ENCODE data around the gene MSANTD2.

DNA sequence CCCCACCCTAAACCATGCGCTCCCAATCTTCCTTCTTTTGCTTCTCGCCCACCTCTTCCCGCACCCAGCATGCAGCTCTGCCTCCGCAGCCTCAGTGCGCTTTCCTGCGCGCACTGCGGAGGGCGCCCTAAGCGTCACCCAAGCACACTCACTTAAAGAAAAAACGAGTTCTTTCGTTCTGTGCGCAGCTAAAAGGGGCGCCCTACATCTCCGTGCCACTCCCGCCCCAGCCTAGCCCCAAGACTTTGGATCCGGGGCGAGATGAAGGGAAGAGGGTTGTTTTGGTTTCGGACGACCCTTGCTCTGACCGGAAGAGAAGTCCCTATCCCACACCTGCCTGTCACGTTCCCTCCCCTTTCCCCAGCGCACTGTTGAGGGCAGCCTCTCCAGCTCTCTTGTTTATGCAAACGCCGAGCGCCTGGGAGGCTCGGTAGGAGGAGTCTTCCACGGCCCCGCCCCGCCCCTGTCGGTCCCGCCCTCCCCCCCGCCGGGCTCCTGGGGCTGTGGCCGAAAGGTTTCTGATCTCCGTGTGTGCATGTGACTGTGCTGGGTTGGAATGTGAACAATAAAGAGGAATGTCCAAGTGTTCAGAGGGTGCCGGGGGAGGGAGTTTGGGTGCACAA, 53.5 kb downstream of the MSANTD2 start:
- TF ChIP-seq HOXB5 (CRISPR knock-in tag; IDR thresholded peaks at IDR 0.05) (no peak), CHD2 (IDR thresholded peaks at IDR 0.05; ENCODE audit: low read length, partially characterized antibody) (no peak), MAFK (IDR thresholded peaks at IDR 0.05; ENCODE audit: partially characterized antibody) (no peak), ZFP36 (IDR thresholded peaks at IDR 0.05; ENCODE audit: borderline replicate concordance, partially characterized antibody) (no peak), CHD4 (IDR thresholded peaks at IDR 0.05; ENCODE audit: borderline replicate concordance) (no peak), MAZ (IDR thresholded peaks at IDR 0.05; ENCODE audit: borderline replicate concordance, low read depth, low read length) (no peak)
- TF ChIP-seq, protein P1, sequence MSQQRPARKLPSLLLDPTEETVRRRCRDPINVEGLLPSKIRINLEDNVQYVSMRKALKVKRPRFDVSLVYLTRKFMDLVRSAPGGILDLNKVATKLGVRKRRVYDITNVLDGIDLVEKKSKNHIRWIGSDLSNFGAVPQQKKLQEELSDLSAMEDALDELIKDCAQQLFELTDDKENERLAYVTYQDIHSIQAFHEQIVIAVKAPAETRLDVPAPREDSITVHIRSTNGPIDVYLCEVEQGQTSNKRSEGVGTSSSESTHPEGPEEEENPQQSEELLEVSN (IDR thresholded peaks at IDR 0.05; ENCODE audit: borderline replicate concordance, low read depth): no peak
- TF ChIP-seq, protein P2, sequence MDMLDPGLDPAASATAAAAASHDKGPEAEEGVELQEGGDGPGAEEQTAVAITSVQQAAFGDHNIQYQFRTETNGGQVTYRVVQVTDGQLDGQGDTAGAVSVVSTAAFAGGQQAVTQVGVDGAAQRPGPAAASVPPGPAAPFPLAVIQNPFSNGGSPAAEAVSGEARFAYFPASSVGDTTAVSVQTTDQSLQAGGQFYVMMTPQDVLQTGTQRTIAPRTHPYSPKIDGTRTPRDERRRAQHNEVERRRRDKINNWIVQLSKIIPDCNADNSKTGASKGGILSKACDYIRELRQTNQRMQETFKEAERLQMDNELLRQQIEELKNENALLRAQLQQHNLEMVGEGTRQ (IDR thresholded peaks at IDR 0.05): no peak
- TF ChIP-seq, protein P3, sequence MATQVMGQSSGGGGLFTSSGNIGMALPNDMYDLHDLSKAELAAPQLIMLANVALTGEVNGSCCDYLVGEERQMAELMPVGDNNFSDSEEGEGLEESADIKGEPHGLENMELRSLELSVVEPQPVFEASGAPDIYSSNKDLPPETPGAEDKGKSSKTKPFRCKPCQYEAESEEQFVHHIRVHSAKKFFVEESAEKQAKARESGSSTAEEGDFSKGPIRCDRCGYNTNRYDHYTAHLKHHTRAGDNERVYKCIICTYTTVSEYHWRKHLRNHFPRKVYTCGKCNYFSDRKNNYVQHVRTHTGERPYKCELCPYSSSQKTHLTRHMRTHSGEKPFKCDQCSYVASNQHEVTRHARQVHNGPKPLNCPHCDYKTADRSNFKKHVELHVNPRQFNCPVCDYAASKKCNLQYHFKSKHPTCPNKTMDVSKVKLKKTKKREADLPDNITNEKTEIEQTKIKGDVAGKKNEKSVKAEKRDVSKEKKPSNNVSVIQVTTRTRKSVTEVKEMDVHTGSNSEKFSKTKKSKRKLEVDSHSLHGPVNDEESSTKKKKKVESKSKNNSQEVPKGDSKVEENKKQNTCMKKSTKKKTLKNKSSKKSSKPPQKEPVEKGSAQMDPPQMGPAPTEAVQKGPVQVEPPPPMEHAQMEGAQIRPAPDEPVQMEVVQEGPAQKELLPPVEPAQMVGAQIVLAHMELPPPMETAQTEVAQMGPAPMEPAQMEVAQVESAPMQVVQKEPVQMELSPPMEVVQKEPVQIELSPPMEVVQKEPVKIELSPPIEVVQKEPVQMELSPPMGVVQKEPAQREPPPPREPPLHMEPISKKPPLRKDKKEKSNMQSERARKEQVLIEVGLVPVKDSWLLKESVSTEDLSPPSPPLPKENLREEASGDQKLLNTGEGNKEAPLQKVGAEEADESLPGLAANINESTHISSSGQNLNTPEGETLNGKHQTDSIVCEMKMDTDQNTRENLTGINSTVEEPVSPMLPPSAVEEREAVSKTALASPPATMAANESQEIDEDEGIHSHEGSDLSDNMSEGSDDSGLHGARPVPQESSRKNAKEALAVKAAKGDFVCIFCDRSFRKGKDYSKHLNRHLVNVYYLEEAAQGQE (IDR thresholded peaks at IDR 0.05): no peak
